Vagina (tissue), 2 donors: ENCODE data around the gene TYSND1.
"Not testable (repeated sequence)": the region's sequence is repeated elsewhere in the genome, so short reads cannot be mapped to it uniquely, and the experiment has no call there.

Source experiments
- POLR2AphosphoS5 ChIP-seq, 2 donors: sonication (generic); formaldehyde crosslinking; IDR thresholded peaks; one replicate each; pipeline ENCODE4 v1.9.0; 2017; ENCODE audit warnings: antibody characterized with exemption in 2 of 2, mild to moderate bottlenecking in 2 of 2, low read depth in 1 of 2; ENCODE audit not compliant: insufficient read depth in 1 of 2
- TF ChIP-seq, protein P1 (sequence below), 3 experiments: fragments of 450-650 bp in 2 of 3; fragments of 200-600 bp in 1 of 3; sonication (generic) in 1 of 3; IDR thresholded peaks; one replicate each; pipeline ENCODE4 v1.5.1; 2017 to 2019; ENCODE audit warnings: antibody characterized with exemption in 3 of 3, mild to moderate bottlenecking in 2 of 3, moderate library complexity in 2 of 3

DNA sequence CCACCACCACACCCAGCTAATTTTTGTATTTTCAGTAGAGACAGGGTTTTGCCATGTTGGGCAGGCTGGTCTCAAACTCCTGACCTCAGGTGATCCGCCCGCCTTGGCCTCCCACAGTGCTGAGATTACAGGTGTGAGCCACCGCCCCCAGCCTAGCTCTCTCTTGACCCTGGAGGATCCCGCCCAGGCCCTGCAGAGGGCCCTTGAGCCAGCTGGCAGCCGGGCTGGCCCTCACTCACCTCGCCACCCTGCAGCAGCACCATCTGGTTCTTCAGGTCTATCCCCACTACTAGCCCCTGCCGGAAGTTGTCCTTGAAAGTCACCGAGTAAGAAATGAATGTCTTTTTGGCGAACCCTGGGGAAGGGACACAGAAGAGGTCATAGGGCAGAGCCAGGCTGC is 23.3 kb downstream of the TYSND1 start:
- TF ChIP-seq, protein P1, sequence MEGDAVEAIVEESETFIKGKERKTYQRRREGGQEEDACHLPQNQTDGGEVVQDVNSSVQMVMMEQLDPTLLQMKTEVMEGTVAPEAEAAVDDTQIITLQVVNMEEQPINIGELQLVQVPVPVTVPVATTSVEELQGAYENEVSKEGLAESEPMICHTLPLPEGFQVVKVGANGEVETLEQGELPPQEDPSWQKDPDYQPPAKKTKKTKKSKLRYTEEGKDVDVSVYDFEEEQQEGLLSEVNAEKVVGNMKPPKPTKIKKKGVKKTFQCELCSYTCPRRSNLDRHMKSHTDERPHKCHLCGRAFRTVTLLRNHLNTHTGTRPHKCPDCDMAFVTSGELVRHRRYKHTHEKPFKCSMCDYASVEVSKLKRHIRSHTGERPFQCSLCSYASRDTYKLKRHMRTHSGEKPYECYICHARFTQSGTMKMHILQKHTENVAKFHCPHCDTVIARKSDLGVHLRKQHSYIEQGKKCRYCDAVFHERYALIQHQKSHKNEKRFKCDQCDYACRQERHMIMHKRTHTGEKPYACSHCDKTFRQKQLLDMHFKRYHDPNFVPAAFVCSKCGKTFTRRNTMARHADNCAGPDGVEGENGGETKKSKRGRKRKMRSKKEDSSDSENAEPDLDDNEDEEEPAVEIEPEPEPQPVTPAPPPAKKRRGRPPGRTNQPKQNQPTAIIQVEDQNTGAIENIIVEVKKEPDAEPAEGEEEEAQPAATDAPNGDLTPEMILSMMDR (IDR thresholded peaks at IDR 0.05) = not testable (repeated sequence)
- not testable (repeated sequence) for TF ChIP-seq POLR2AphosphoS5 (IDR thresholded peaks at IDR 0.05; ENCODE audit: insufficient read depth in 1 of 2, low read depth in 1 of 2)
